K562 (cell line): Measurements from ENCODE around the gene REX1BD. TPM values are rescaled to one million over a fixed set of nuclear protein-coding genes. Genes with fewer than 3 reads are reported as not detected.

Experiments
- ATAC-seq: fragments of 200-7000 bp; cut with Tn5 transposase; 3 replicates; pipeline ENCODE4 v1.9.1; 2020; ENCODE audit warnings: moderate library complexity
- BruUV-seq: library from RNA; stranded (reverse); fragments of 400-500 nt; replicated peaks from 2 replicates; lab custom pipeline; 2021; lab: Mats Ljungman, UMichigan
- CTCF ChIA-PET: fragments of 300-600 bp; formaldehyde crosslinking; extraction: SDS; loops from one replicate; lab custom pipeline; 2021; ENCODE audit warnings: low intra/inter-chr PET ratio; lab: Yijun Ruan, JAX
- POLR2A ChIA-PET: fragments of 300-600, 350-650 bp; sonication (Branson Sonifier 250); formaldehyde crosslinking; extraction: SDS; loops from one replicate; lab custom pipeline; 2021; ENCODE audit warnings: antibody characterized with exemption, inconsistent platforms; lab: Yijun Ruan, JAX
- DNase-seq, 4 experiments: peaks; one replicate each; pipeline versions ENCODE4 v3.0.0 to v3.0.0-alpha.2; 2011 to 2018; ENCODE audit warnings: low spot score in 3 of 4, mixed read lengths in 3 of 4; ENCODE audit errors: extremely low read depth in 1 of 4
- FAIRE-seq: peaks from 2 replicates; lab custom pipeline; 2011; peaks lifted over from hg19 to GRCh38; lab: Jason Lieb, UNC
- H2AFZ ChIP-seq: 2 replicates; pipeline ENCODE4 v1.6.0; 2011; ENCODE audit warnings: low read depth, low read length, control low read depth, inconsistent platforms
- H3K27ac ChIP-seq: fragments of 200-600 bp; 3 replicates; pipeline ENCODE4 v1.8.0; 2011; ENCODE audit warnings: low read depth, mild to moderate bottlenecking, control low read depth, inconsistent platforms, low read length, moderate library complexity, mixed read lengths; ENCODE audit errors: extremely low read depth
- H3K27me3 ChIP-seq, 2 experiments: fragments of 300-600 bp in 1 of 2; 2 replicates in 1 of 2; 3 replicates in 1 of 2; pipeline versions ENCODE4 v1.6.0 to v1.8.0; 2011; ENCODE audit warnings: inconsistent platforms in 2 of 2, low read length in 2 of 2, mild to moderate bottlenecking in 1 of 2, mixed read lengths in 1 of 2, moderate library complexity in 1 of 2; ENCODE audit not compliant: control insufficient read depth in 2 of 2, insufficient read depth in 2 of 2
- H3K36me3 ChIP-seq: fragments of 300-600 bp; 3 replicates; pipeline ENCODE4 v1.8.0; 2011; ENCODE audit warnings: mild to moderate bottlenecking, low read length, inconsistent platforms; ENCODE audit not compliant: control insufficient read depth, insufficient read depth
- H3K4me1 ChIP-seq, 2 experiments: fragments of 200-600 bp in 1 of 2; replicated peaks in 1 of 2; 2 replicates in 1 of 2; 3 replicates in 1 of 2; pipeline versions ENCODE4 v1.5.1 to v1.8.0; 2011; ENCODE audit warnings: inconsistent platforms in 2 of 2, low read length in 2 of 2, mild to moderate bottlenecking in 1 of 2, mixed read lengths in 1 of 2, moderate library complexity in 1 of 2; ENCODE audit not compliant: control insufficient read depth in 2 of 2, insufficient read depth in 2 of 2
- H3K4me2 ChIP-seq: 2 replicates; pipeline ENCODE4 v1.6.1; 2011; ENCODE audit warnings: low read length, control low read depth, inconsistent platforms, mixed read lengths; ENCODE audit not compliant: insufficient read depth
- H3K4me3 ChIP-seq: fragments of 200-600 bp; sonication (generic), shearing (Covaris generic); 2 replicates; pipeline ENCODE4 v1.5.1; 2016; ENCODE audit warnings: control low read depth, inconsistent platforms
- H3K79me2 ChIP-seq: fragments of 200-600 bp; 3 replicates; pipeline ENCODE4 v1.8.0; 2011; ENCODE audit warnings: low read length, inconsistent platforms; ENCODE audit not compliant: control insufficient read depth, insufficient read depth
- H3K9ac ChIP-seq, 2 experiments: 2 replicates each; pipeline versions ENCODE4 v1.6.0 to v1.6.1; 2011; ENCODE audit warnings: low read depth in 2 of 2, low read length in 2 of 2, control low read depth in 1 of 2, inconsistent platforms in 1 of 2, mild to moderate bottlenecking in 1 of 2, mixed read lengths in 1 of 2; ENCODE audit not compliant: insufficient read depth in 1 of 2
- H3K9me1 ChIP-seq: one replicate; pipeline ENCODE4 v1.6.0; 2011; ENCODE audit warnings: inconsistent platforms, mild to moderate bottlenecking, low read length, moderate library complexity; ENCODE audit not compliant: control insufficient read depth, insufficient read depth
- H3K9me3 ChIP-seq: replicated peaks from 2 replicates; pipeline ENCODE4 v1.5.1; 2011; ENCODE audit warnings: low read depth, low read length, inconsistent platforms; ENCODE audit not compliant: control insufficient read depth, insufficient read depth
- H4K20me1 ChIP-seq: replicated peaks from 2 replicates; pipeline ENCODE4 v1.6.1; 2011; ENCODE audit warnings: low read length, inconsistent platforms, mixed read lengths; ENCODE audit not compliant: control insufficient read depth, insufficient read depth
- ATF4 ChIP-seq: fragments of 450-650 bp; formaldehyde crosslinking; IDR thresholded peaks from 2 replicates; pipeline ENCODE4 v1.4.0; 2022; ENCODE audit warnings: mild to moderate bottlenecking, moderate library complexity
- BDP1 ChIP-seq: IDR thresholded peaks from 3 replicates; pipeline ENCODE4 v1.6.1; 2011; ENCODE audit not compliant: insufficient read length, insufficient read depth
- FOXK1 ChIP-seq: sonication (generic); formaldehyde crosslinking; IDR thresholded peaks from 2 replicates; pipeline ENCODE4 v1.8.0; 2022; ENCODE audit warnings: missing genetic modification reagents, mild to moderate bottlenecking, borderline replicate concordance
- MLX ChIP-seq, 2 experiments: fragments of 450-650 bp in 1 of 2; sonication (generic) in 1 of 2; formaldehyde crosslinking; conservative IDR thresholded peaks; 2 replicates each; pipeline versions ENCODE4 v1.4.0 to v1.8.1; 2020 to 2022; ENCODE audit warnings: mild to moderate bottlenecking in 1 of 2, missing genetic modification reagents in 1 of 2
- NR2C1 ChIP-seq, 2 experiments: fragments of 450-650 bp; IDR thresholded peaks; 2 replicates each; pipeline ENCODE4 v1.6.1; 2017; ENCODE audit warnings: mild to moderate bottlenecking in 2 of 2, antibody characterized with exemption in 1 of 2, inconsistent platforms in 1 of 2, missing compliant biosample characterization in 1 of 2, missing genetic modification characterization in 1 of 2
- ZBTB26 ChIP-seq: fragments of 450-650 bp; formaldehyde crosslinking; IDR thresholded peaks from 2 replicates; pipeline ENCODE4 v1.4.0; 2022; ENCODE audit warnings: missing genetic modification characterization
- ZNF12 ChIP-seq: sonication (generic); formaldehyde crosslinking; IDR thresholded peaks from 2 replicates; pipeline ENCODE4 v1.4.0; 2020; ENCODE audit warnings: mild to moderate bottlenecking, missing genetic modification reagents
- ZNF324 ChIP-seq: fragments of 250-450 bp; sonication (Bioruptor Pico); IDR thresholded peaks from 2 replicates; pipeline ENCODE4 v1.4.0; 2020; ENCODE audit warnings: mild to moderate bottlenecking
- WGBS: fragments of 100-300 bp; shearing (Covaris generic); methylation state at CpG from one replicate; pipeline ENCODE4 v1.1.6; 2016; ENCODE audit warnings: low coverage, mixed read lengths; ENCODE audit not compliant: insufficient coverage; ENCODE audit errors: missing lambda C conversion rate; 5-methylcytosine and 5-hydroxymethylcytosine counted together
- in situ Hi-C: fragments of 300-500 bp; cut with MboI; formaldehyde crosslinking; loops from 4 replicates; pipeline ENCODE4 v1.15.0; 2018; ENCODE audit warnings: inconsistent platforms, mixed read lengths
- intact Hi-C: fragments of 100-400 bp; cut with micrococcal nuclease; formaldehyde crosslinking; loops from 2 replicates; pipeline ENCODE4 v1.14.2; 2022
- polyA plus RNA-seq, 8 experiments: library from polyadenylated mRNA; depleted of rRNA in 4 of 8; stranded (reverse) in 5 of 8; unstranded in 3 of 8; fragments of >200 nt; fragmentation: Nextera tagmentation in 2 of 8; fragmentation: Illumina TruSeq in 1 of 8; extraction: Ambion mirVana in 2 of 8; extraction: Trizol in 1 of 8; gene quantifications; 2 replicates each; pipeline versions ENCODE4 v1.2.1 to v1.2.3, GENCODE V29; 2011 to 2014; ENCODE audit warnings: inconsistent platforms in 1 of 8, missing spikeins in 1 of 8
- total RNA-seq, 7 experiments: library from RNA; depleted of rRNA in 6 of 7; stranded (reverse); fragments of >200 nt in 6 of 7; fragmentation: Illumina TruSeq in 2 of 7; extraction: Trizol in 2 of 7; gene quantifications; 2 replicates each; pipeline versions ENCODE4 v1.2.1 to v1.2.3, GENCODE V29; 2011 to 2021; ENCODE audit warnings: low replicate concordance in 1 of 7
- TF ChIP-seq, protein P1 (sequence below): fragments of 250-450 bp; sonication (Bioruptor Pico); IDR thresholded peaks from 2 replicates; pipeline ENCODE4 v1.8.0; 2022; ENCODE audit warnings: moderate library complexity, mild to moderate bottlenecking, inconsistent platforms
- TF ChIP-seq, protein P2 (sequence below), 2 experiments: fragments of 150-350 bp in 1 of 2; IDR thresholded peaks; 2 replicates each; pipeline ENCODE4 v1.6.1; 2012 to 2016; ENCODE audit warnings: low read depth in 2 of 2, low read length in 2 of 2, mild to moderate bottlenecking in 1 of 2, moderate library complexity in 1 of 2

Gene REX1BD
- total and polyA plus RNA-seq, 9 of the 15 experiments (the other 6 are each of a cell fraction or from before 2014, with no cell fraction given), result 1.9 to 136 (median 13.8) TPM

DNA sequence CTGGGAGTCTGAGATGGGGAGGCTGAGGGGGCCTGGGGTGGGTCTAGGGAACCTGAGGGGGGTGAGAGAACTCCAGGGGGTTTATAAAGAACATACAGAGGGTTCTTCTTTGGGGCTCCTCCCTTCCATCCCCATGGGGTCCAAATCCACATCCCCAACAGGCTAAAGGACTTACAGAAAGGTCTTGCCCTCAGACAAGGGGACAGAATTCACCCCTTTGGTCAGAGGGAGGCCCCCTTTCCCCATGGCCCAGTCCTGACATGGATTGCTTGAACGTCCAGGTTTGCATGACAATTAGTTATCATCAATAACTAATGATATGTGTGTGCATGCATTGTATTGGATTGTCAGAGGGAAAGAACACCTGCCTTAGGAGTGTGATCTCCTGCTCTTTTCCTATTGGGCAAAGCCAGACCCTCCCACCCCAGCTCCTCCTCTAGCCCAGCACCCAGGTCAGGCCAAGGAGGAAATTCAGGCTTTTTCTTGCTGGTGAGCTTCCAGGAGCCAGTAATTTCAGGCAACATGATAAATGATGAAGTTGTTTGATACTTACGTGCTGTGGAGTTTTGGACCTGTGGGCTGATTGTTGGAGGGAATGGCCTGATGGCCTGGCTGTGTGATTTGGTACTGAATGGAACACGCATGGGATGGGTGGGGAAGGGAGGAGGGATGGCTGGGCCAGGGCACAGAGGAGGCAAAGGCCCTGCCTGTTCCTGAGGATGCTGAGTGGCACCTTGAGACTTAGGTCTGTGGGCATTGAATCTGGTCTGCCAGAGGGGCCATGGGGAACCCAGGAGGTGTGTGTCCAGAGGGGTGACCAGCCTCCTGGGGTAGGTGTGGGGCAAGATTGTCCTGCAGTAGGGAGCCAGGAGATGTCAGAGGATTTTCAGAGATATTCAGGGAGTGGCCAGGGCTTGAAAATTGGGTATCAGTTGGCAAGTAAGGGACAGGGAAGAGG, 49.4 kb downstream of the REX1BD start:
- POLR2A ChIA-PET, result interaction anchor here (0.8 to 1.0 kb wide), 2 partner anchors 9 to 11 kb away, joined by 3 to 4 read pairs; no protein-coding TSS in a partner anchor
- peak in 3 of 4 experiments; percentile 37 to 56 (median 44) for DNase-seq
- Histone ChIP-seq H3K9me1 (no peaks in the 10 kb centered on the region), H2AFZ (no peak overlapping the region), H3K4me3 (peak overlapping the region; percentile 100), H3K9me3 (no peaks in the 10 kb centered on the region), H3K27me3 (peaks cover 10 to 16% of the 10 kb centered on the region in 2 experiments; a peak in 4 of 5 replicates), H4K20me1 (0 out of 2 replicates have a peak, but pooled peaks cover 3% of the 10 kb centered on the region), H3K9ac (peak overlapping the region in 1 of 2 experiments; percentile 98; a peak in 2 of 4 replicates), H3K4me1 (peaks cover 4 to 25% of the 10 kb centered on the region in 2 experiments; a peak in 4 of 5 replicates), H3K27ac (0 out of 3 replicates have a peak overlapping the region, but pooled peaks have one; percentile 82), H3K79me2 (peaks cover 24% of the 10 kb centered on the region), H3K4me2 (peak overlapping the region; percentile 82), H3K36me3 (no peaks in the 10 kb centered on the region)
- BruUV-seq, result TSS peak; percentile 41
- CTCF ChIA-PET, result no interaction called here
- in situ Hi-C loops (no loop called here), intact Hi-C loops (loop anchor here (5.0 kb wide), 2 partner anchors 46 to 194 kb away; partner anchors contain the start of gene UPF1)
- FAIRE-seq, result peak; percentile 82
- WGBS, result 37% methylated on average over 3 of the region's 3 CpGs
- no peak for ATAC-seq
- no peak for TF ChIP-seq ZBTB26 (CRISPR knock-in tag)
- TF ChIP-seq MLX (CRISPR knock-in tag; conservative IDR thresholded peaks at IDR 0.05), result no peak
- no peak for TF ChIP-seq ZNF324 (CRISPR knock-in tag)
- no peak for TF ChIP-seq ATF4 (CRISPR knock-in tag)
- TF ChIP-seq ZNF12, result no peak
- no peak for TF ChIP-seq NR2C1 (IDR thresholded peaks at IDR 0.05)
- TF ChIP-seq NR2C1 (tag; IDR thresholded peaks at IDR 0.05), result no peak
- 0 out of 2 replicates have a peak, but pooled peaks have one; percentile 42 for TF ChIP-seq FOXK1 (CRISPR knock-in tag)
- TF ChIP-seq, protein P1, sequence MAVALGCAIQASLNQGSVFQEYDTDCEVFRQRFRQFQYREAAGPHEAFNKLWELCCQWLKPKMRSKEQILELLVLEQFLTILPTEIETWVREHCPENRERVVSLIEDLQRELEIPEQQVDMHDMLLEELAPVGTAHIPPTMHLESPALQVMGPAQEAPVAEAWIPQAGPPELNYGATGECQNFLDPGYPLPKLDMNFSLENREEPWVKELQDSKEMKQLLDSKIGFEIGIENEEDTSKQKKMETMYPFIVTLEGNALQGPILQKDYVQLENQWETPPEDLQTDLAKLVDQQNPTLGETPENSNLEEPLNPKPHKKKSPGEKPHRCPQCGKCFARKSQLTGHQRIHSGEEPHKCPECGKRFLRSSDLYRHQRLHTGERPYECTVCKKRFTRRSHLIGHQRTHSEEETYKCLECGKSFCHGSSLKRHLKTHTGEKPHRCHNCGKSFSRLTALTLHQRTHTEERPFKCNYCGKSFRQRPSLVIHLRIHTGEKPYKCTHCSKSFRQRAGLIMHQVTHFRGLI (CRISPR knock-in tag), result no peak
- TF ChIP-seq, protein P2, sequence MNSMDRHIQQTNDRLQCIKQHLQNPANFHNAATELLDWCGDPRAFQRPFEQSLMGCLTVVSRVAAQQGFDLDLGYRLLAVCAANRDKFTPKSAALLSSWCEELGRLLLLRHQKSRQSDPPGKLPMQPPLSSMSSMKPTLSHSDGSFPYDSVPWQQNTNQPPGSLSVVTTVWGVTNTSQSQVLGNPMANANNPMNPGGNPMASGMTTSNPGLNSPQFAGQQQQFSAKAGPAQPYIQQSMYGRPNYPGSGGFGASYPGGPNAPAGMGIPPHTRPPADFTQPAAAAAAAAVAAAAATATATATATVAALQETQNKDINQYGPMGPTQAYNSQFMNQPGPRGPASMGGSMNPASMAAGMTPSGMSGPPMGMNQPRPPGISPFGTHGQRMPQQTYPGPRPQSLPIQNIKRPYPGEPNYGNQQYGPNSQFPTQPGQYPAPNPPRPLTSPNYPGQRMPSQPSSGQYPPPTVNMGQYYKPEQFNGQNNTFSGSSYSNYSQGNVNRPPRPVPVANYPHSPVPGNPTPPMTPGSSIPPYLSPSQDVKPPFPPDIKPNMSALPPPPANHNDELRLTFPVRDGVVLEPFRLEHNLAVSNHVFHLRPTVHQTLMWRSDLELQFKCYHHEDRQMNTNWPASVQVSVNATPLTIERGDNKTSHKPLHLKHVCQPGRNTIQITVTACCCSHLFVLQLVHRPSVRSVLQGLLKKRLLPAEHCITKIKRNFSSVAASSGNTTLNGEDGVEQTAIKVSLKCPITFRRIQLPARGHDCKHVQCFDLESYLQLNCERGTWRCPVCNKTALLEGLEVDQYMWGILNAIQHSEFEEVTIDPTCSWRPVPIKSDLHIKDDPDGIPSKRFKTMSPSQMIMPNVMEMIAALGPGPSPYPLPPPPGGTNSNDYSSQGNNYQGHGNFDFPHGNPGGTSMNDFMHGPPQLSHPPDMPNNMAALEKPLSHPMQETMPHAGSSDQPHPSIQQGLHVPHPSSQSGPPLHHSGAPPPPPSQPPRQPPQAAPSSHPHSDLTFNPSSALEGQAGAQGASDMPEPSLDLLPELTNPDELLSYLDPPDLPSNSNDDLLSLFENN (IDR thresholded peaks at IDR 0.05; ENCODE audit: low read depth in 2 of 2, low read length in 2 of 2), result no peak
- TF ChIP-seq BDP1, result no peak
